ENCODE measurements around the gene RAB40A.
"Not testable (repeated sequence)": the region's sequence is repeated elsewhere in the genome, so short reads cannot be mapped to it uniquely, and the experiment has no call there.

RAB40A gene

DNA sequence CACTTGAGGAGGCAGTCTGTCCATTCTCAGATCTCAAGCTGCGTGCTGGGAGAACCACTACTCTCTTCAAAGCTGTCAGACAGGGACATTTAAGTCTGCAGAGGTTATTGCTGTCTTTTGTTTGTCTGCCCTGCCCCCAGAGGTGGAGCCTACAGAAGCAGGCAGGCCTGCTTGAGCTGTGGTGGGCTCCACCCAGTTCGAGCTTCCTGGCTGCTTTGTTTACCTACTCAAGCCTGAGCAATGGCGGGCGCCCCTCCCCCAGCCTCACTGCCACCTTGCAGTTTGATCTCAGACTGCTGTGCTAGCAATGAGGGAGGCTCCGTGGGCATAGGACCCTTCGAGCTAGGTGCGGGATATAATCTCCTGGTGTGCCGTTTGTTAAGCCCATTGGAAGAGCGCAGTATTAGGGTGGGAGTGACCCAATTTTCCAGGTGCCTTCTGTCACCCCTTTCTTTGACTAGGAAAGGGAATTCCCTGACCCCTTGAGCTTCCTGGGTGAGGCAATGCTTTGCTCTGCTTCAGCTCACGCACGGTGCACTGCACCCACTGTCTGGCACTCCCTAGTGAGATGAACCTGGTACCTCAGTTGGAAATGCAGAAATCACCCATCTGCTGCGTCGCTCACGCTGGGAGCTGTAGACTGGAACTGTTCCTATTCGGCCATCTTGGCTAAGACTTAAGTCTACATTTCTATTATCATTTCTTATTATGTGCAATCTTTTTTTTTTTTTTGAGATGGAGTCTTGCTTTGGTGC, 59.1 kb downstream of the RAB40A start:
- FAIRE-seq = not testable (repeated sequence)

DNA sequence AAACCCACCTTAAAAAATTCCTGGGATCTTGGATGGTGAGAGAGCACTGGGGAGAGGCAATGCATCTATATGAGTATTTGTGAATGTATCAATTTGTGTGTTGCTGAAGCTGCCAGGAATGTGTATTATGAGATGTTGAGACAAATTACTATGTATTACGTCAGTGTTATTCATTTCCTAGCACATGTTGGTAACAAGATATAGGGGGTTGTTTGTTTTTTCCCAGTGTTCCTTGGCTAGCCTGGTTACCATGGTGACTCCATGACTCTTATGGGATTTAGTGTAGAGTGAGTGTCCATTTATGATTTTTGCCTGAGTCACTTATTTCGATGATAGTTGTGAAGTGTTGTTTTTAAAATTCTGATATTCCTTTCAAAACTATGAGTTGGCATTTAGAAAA, 65.6 kb downstream of the RAB40A start:
- FAIRE-seq = no peak

All from A204.1 (cell line).